Hypothalamus (tissue), 51 donors: ENCODE data around the gene VPS13D.

Source experiments
- DNase-seq, 51 donors: peaks; one replicate each; lab custom pipeline; 2025; lab: John Stamatoyannopoulos, UW

Gene VPS13D

GRCh38 chr1:12229835-12230548, at the start of gene VPS13D:
Gene VPS13D, plus strand, starts transcription at chr1:12230030. Its CDS starts 4,237 bp downstream, at chr1:12234267.
- peak in 46 of 51 donors; percentile 21 to 85 (median 56) for DNase-seq

GRCh38 chr1:12180315-12180714, 49.5 kb upstream of the VPS13D start:
- peak in 28 of 51 donors; percentile 11 to 66 (median 30) for DNase-seq

- DNase-seq, result no peak
Measured at GRCh38 chr1:12180903-12181302, 48.9 kb upstream of the VPS13D start.

GRCh38 chr1:12181568-12181967, 48.3 kb upstream of the VPS13D start:
- DNase-seq, result no peak

GRCh38 chr1:12182410-12182984, 47.3 kb upstream of the VPS13D start:
- DNase-seq, result no peak

GRCh38 chr1:12183095-12183794, 46.6 kb upstream of the VPS13D start:
- DNase-seq, result no peak

GRCh38 chr1:12184008-12184681, 45.7 kb upstream of the VPS13D start:
- DNase-seq, result peak in 34 of 51 donors; percentile 9 to 70 (median 42)

- DNase-seq, result no peak
Measured at GRCh38 chr1:12185036-12185917, 44.6 kb upstream of the VPS13D start.

DNA sequence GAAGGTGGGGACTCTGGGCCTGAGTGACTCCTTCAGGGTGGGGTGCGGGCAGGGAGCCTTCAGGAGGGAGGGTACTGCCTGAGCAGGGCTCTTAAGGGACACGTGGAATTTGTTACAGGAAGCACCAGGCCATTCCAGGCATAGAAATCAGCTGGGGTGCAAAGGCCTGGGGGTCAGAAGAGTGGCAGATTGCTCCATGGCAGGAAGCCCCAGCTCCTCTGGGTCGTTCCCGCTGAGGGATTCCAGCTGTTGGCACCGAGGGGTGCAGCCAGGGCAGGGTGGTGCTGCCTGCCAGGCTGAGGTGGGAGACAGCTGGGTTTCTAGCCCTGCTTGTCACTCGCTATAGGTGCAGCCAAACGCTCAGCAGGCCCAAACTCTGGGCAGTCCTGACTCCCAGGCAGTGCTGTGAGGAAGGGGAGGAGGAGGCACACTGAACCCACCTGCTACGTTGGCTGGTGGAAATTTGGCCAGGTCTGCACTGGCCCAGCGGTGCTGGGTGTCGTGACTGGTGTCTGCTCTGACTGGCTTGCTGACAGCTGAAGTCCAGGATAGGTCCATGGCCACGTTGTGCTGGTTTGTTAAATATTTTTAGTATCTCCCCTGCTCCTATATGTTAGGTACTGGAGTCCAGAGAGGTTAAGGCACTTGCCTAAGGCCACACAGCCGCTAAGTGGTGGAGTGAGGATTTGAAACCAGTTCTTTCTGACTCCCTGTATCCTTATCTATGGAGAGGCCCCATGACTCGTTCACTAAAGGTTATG, 43.7 kb upstream of the VPS13D start:
- no peak for DNase-seq

DNA sequence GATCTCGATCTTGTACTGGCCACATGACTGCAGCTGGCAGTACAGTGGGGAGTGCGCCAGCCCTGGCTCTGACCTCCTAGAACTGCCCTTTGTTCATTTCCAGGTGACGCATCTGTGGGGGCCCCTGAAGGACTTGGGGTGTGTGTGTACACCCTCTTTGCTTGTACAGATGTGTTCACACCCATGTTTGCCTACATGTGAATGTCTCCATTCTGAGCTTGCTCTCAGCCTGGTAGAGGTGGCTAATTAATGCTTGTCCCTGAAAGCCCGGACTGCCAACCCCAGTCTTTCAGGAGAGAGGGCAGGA, 43.2 kb upstream of the VPS13D start:
- DNase-seq, result no peak

DNA sequence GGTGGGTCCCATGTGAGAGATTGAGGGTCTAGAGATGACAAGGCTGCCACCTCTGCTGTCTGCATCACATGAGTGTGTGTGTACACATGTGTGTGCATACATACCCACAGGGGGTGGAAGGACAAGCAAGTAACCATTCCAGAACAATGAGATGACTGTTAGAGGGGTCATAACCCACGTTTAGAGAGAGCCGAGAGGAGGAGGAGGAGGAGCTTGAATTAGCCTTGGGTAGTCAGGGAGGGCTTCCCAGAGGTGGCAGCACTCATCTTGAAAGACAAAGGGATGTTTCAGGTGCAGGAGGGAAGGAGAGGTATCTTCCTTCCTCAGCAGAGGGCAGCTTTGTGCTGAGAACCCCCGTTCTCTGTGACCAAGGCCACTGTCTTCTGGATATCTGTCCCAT, 41.7 kb upstream of the VPS13D start:
- DNase-seq, result no peak

GRCh38 chr1:12188657-12189327, 41.0 kb upstream of the VPS13D start:
- DNase-seq, result no peak

DNA sequence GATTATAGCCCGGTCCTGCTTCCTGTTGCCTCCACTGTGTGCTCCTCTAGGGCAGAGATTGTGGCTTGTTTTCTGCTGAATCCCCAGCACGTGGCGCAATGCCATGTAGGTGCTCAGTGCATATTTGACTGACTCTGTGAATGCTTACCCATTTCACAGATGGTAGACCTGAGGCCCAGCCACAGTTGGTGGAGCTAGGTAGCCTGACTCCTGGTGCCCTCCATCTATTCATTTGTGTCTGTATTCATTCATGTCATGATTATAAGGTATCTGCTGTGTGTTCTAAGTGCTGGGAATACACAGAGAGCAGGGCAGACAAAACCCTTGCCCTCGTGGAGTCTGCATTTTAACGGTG, 40.5 kb upstream of the VPS13D start:
- DNase-seq, result no peak

- DNase-seq, result no peak
Measured at GRCh38 chr1:12191242-12192032, 38.4 kb upstream of the VPS13D start.

DNA sequence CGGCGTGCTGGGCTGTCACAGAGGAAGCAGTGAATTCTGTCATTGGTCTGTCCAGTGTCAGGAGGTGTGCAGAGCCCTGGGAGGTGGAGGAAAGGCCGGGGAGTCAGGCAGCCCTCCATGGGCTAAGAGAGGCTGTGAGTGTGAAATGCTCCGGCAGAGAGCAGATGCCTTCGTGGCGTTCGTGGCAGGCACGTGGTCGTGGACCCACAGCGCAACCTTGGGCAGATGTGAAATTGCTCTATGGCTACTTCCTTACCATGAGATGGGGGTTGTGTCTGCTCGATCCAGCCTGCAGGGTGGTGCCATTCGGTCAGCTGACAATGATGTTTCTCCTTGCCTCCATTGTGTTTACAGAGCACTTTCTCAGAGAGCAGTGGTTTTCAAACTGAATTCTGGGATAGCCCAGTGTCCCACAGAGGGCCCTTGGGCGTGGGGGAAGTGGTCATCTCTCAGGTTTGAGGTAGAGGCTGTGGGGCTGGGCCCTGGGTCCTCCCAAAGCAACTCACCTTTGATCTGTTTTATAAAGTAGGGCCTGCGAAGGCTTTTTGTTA, 35.1 kb upstream of the VPS13D start:
- DNase-seq, result no peak

DNA sequence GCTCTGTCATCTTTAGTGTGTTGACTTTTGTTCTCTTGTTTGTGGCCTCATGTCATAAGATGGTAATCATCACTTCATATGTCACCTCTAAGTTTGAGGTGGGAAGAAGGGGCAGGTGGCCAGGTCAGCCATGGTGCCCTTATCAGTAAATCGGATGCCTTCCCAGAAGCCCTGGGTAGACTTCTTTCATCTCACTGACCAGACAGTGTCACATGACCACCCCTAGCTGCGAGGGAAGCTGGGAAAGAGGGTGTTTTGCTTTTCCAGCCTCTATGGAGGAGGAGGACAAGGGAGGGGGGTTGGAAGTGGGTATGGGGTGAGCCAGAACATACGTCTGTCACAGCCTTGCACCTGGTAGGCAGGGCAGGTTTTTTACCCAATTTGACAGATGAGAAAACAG, 34.4 kb upstream of the VPS13D start:
- DNase-seq, result no peak

GRCh38 chr1:12196641-12197482, 33.0 kb upstream of the VPS13D start:
- DNase-seq, result peak in 3 of 51 donors; percentile 7 to 17 (median 12)
